CD1c-positive myeloid dendritic cell (primary cell): Measurements from ENCODE around the gene SORBS1.

Experiments used
- DNase-seq: peaks from one replicate; pipeline ENCODE4 v3.0.0-alpha.2; 2016; ENCODE audit errors: extremely low spot score

Gene SORBS1

GRCh38 chr10:95459446-95460045 lies 101.6 kb downstream of the SORBS1 start:
- no peak for DNase-seq

GRCh38 chr10:95458871-95459270 lies 102.3 kb downstream of the SORBS1 start:
- no peak for DNase-seq

GRCh38 chr10:95458014-95458413 lies 103.2 kb downstream of the SORBS1 start:
- DNase-seq = no peak

- DNase-seq = no peak
Measured at GRCh38 chr10:95457319-95457886, 103.8 kb downstream of the SORBS1 start.

- no peak for DNase-seq
Measured at GRCh38 chr10:95456516-95456915, 104.7 kb downstream of the SORBS1 start.

GRCh38 chr10:95454940-95455339 lies 106.2 kb downstream of the SORBS1 start:
- no peak for DNase-seq

- DNase-seq = no peak
Measured at GRCh38 chr10:95454356-95454755, 106.8 kb downstream of the SORBS1 start.

- no peak for DNase-seq
Measured at GRCh38 chr10:95451568-95452524, 109.3 kb downstream of the SORBS1 start.

- DNase-seq = no peak
Measured at GRCh38 chr10:95451150-95451549, 110.0 kb downstream of the SORBS1 start.

GRCh38 chr10:95450188-95450587 lies 111.0 kb downstream of the SORBS1 start:
- no peak for DNase-seq

- DNase-seq = no peak
Measured at GRCh38 chr10:95447685-95448084, 113.5 kb downstream of the SORBS1 start.

GRCh38 chr10:95445837-95446486 lies 115.2 kb downstream of the SORBS1 start:
- DNase-seq = peak; percentile 68

GRCh38 chr10:95445223-95445836 lies 115.8 kb downstream of the SORBS1 start:
- DNase-seq = no peak

- DNase-seq = no peak
Measured at GRCh38 chr10:95444792-95445191, 116.4 kb downstream of the SORBS1 start.

GRCh38 chr10:95443636-95444035 lies 117.5 kb downstream of the SORBS1 start:
- no peak for DNase-seq

- no peak for DNase-seq
Measured at GRCh38 chr10:95442341-95442740, 118.8 kb downstream of the SORBS1 start.

- DNase-seq = no peak
Measured at GRCh38 chr10:95441547-95441923, 119.6 kb downstream of the SORBS1 start.

- no peak for DNase-seq
Measured at GRCh38 chr10:95440756-95441546, 120.2 kb downstream of the SORBS1 start.

GRCh38 chr10:95440038-95440725 lies 121.0 kb downstream of the SORBS1 start:
- DNase-seq = no peak

GRCh38 chr10:95438781-95439180 lies 122.4 kb downstream of the SORBS1 start:
- no peak for DNase-seq
